OCI-LY7 (cell line): ENCODE results near the gene WFDC2.
"Not testable (repeated sequence)": the region's sequence is repeated elsewhere in the genome, so short reads cannot be mapped to it uniquely, and the experiment has no call there.

Experiments
- EZH2phosphoT487 ChIP-seq: fragments of 200-600 bp; sonication (generic); IDR thresholded peaks from 2 replicates; pipeline ENCODE4 v1.6.1; 2018; ENCODE audit warnings: low read depth, borderline replicate concordance, mild to moderate bottlenecking, mixed run types, antibody characterized with exemption, low read length, moderate library complexity, mixed read lengths
- TF ChIP-seq, protein P1 (sequence below): fragments of 200-600 bp; sonication (generic); conservative IDR thresholded peaks from 2 replicates; pipeline ENCODE4 v1.5.1; 2014; ENCODE audit warnings: mild to moderate bottlenecking, antibody characterized with exemption, low read length, moderate library complexity, mixed read lengths

DNA sequence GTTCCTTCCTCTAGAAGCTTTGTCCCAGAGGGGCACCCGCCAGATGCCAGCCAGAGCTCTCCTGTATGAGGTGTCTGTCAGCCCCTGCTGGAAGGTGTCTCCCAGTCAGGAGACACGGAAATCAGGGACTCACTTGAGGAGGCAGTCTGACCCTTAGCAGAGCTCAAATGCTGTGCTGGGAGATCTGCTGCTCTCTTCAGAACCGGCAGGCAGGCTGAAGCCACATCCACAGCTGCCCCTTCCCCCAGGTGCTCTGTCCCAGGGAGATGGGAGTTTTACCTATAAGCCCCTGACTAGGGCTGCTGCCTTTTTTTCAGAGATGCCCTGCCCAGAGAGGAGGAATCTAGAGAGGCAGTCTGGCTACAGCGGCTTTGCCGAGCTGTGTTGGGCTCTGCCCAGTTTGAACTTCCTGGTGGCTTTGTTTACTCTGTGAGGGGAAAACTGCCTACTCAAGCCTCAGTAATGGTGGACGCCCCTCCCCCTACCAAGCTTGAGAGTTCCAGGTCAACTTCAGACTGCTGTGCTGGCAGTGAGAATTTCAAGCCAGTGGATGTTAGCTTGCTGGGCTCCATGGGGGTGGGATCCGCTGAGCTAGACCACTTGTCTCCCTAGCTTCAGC, 8.1 kb downstream of the WFDC2 start:
- TF ChIP-seq, protein P1, sequence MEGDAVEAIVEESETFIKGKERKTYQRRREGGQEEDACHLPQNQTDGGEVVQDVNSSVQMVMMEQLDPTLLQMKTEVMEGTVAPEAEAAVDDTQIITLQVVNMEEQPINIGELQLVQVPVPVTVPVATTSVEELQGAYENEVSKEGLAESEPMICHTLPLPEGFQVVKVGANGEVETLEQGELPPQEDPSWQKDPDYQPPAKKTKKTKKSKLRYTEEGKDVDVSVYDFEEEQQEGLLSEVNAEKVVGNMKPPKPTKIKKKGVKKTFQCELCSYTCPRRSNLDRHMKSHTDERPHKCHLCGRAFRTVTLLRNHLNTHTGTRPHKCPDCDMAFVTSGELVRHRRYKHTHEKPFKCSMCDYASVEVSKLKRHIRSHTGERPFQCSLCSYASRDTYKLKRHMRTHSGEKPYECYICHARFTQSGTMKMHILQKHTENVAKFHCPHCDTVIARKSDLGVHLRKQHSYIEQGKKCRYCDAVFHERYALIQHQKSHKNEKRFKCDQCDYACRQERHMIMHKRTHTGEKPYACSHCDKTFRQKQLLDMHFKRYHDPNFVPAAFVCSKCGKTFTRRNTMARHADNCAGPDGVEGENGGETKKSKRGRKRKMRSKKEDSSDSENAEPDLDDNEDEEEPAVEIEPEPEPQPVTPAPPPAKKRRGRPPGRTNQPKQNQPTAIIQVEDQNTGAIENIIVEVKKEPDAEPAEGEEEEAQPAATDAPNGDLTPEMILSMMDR: not testable (repeated sequence)
- TF ChIP-seq EZH2phosphoT487: not testable (repeated sequence)
